D721Med (cell line): ENCODE data around the gene ULK3.

Experiments used
- DNase-seq: peaks from one replicate; pipeline ENCODE4 v3.0.0; 2011; ENCODE audit warnings: low spot score; ENCODE audit not compliant: insufficient read length
- FAIRE-seq: peaks from 2 replicates; lab custom pipeline; 2011; peaks lifted over from hg19 to GRCh38; lab: Jason Lieb, UNC
- TF ChIP-seq, protein P1 (sequence below): IDR thresholded peaks from 2 replicates; pipeline ENCODE4 v1.5.1; 2012; ENCODE audit warnings: mild to moderate bottlenecking, control low read depth; ENCODE audit not compliant: insufficient read depth; ENCODE audit errors: missing control alignments

The ULK3 gene

DNA sequence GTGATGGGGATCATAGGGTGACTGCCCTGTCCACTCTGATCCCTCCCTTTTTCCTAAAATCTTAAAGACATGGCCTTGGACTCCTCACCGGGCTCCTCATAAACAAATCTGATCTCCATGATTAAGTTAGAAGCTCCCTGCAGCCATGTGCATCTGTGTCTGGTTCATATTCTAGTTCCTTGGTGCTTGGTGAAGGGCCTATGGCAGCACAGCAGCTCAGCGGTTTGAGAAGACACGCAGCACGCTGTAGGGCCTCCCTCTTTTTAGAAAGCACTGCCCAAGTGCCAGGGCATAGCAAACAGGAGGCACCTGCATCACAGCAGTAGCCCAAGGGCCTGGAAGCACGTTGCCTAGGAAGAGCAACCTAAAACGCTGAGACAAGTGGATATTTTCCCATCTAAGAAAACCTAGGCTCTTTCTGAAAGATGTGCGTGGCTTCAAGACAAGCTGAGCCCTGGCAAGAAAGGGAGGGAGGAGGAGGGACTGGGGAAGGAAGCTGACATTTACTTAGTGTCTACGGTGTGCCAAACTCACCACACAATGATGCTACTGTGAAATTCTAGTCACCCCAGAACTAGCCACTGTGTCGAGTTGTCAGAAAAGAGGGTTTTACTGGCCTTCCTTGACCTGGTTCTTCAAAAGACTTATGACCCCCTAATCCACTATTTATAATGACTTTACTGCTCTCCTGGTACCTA, 14.9 kb upstream of the ULK3 start:
- FAIRE-seq (no peak), DNase-seq (no peak)
- TF ChIP-seq, protein P1, sequence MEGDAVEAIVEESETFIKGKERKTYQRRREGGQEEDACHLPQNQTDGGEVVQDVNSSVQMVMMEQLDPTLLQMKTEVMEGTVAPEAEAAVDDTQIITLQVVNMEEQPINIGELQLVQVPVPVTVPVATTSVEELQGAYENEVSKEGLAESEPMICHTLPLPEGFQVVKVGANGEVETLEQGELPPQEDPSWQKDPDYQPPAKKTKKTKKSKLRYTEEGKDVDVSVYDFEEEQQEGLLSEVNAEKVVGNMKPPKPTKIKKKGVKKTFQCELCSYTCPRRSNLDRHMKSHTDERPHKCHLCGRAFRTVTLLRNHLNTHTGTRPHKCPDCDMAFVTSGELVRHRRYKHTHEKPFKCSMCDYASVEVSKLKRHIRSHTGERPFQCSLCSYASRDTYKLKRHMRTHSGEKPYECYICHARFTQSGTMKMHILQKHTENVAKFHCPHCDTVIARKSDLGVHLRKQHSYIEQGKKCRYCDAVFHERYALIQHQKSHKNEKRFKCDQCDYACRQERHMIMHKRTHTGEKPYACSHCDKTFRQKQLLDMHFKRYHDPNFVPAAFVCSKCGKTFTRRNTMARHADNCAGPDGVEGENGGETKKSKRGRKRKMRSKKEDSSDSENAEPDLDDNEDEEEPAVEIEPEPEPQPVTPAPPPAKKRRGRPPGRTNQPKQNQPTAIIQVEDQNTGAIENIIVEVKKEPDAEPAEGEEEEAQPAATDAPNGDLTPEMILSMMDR = no peak

GRCh38 chr15:74857082-74857655, 14.2 kb upstream of the ULK3 start:
- DNase-seq = no peak
- FAIRE-seq = no peak
- TF ChIP-seq, protein P1 = no peak

GRCh38 chr15:74856537-74856936, 13.6 kb upstream of the ULK3 start:
- FAIRE-seq = no peak
- TF ChIP-seq, protein P1 = no peak
- DNase-seq = no peak

GRCh38 chr15:74855857-74856256, 12.9 kb upstream of the ULK3 start:
- DNase-seq (no peak), FAIRE-seq (no peak)
- TF ChIP-seq, protein P1 = no peak

- DNase-seq (no peak), FAIRE-seq (no peak)
- TF ChIP-seq, protein P1 = no peak
These were observed 11.6 kb upstream of the ULK3 start for GRCh38 chr15:74854453-74855022.

GRCh38 chr15:74851960-74852359, 9.0 kb upstream of the ULK3 start:
- DNase-seq (no peak), FAIRE-seq (no peak)

GRCh38 chr15:74850393-74850792, 7.4 kb upstream of the ULK3 start:
- no peak for FAIRE-seq
- no peak for DNase-seq
- TF ChIP-seq, protein P1 = no peak

More at GRCh38 chr15:74851960-74852359, 9.0 kb upstream of the ULK3 start:
- TF ChIP-seq, protein P1 = no peak
